SK-N-MC (cell line): ENCODE measurements around the gene ZC2HC1B.

Experiments used
- EZH2 ChIP-seq: fragments of 200-600 bp; sonication (generic); IDR thresholded peaks from one replicate; pipeline ENCODE4 v1.6.1; 2017; ENCODE audit warnings: antibody characterized with exemption
- FOXP2 ChIP-seq: optimal IDR thresholded peaks from 2 replicates; pipeline ENCODE3; 2011; ENCODE audit warnings: mild to moderate bottlenecking, moderate library complexity; ENCODE audit not compliant: insufficient read depth; ENCODE audit errors: extremely low read length, control extremely low read depth
- POLR2AphosphoS5 ChIP-seq: IDR thresholded peaks from 2 replicates; pipeline ENCODE4 v1.6.1; 2012; ENCODE audit warnings: mild to moderate bottlenecking, low read depth, low read length, borderline replicate concordance

DNA sequence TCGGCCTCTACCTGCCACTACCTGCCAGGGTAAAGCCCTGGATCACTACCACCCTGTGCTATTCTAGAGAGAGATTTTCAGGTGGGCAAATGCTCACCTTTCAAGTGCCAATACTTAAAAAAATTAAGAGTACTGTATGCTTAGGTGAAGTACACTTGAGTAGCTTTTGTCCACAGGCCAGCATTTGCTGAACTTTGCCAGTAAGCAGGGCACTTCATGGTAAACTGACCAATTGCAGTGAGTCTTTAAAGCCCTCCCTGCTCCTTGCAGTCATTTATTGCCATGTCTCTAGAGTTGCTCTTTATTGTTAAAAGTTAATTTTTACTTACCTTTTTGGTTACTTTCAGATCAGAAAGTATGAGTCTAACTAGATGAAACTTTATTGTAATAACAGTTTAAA is 85.3 kb downstream of the ZC2HC1B start:
- TF ChIP-seq POLR2AphosphoS5 (no peak), EZH2 (no peak), FOXP2 (no peak)
